H1 (cell line): ENCODE data around the gene CUTA.

ENCODE experiments used
- CHD2 ChIP-seq: IDR thresholded peaks from 2 replicates; pipeline ENCODE4 v1.6.1; 2012; ENCODE audit warnings: low read length, improper control_type of control experiment
- EP300 ChIP-seq, 2 experiments: IDR thresholded peaks; 1 replicate in 1 of 2; 2 replicates in 1 of 2; pipeline ENCODE4 v1.6.1; 2011 to 2012; ENCODE audit warnings: low read depth in 2 of 2, low read length in 2 of 2, mild to moderate bottlenecking in 2 of 2, borderline replicate concordance in 1 of 2, inconsistent platforms in 1 of 2, moderate library complexity in 1 of 2
- JUND ChIP-seq: IDR thresholded peaks from 2 replicates; pipeline ENCODE4 v1.6.1; 2011; ENCODE audit warnings: mild to moderate bottlenecking, improper control_type of control experiment, low read length
- RAD21 ChIP-seq, 2 experiments: IDR thresholded peaks in 1 of 2; conservative IDR thresholded peaks in 1 of 2; 2 replicates each; pipeline ENCODE4 v1.6.1; 2011; ENCODE audit warnings: low read depth in 2 of 2, low read length in 2 of 2, improper control_type of control experiment in 1 of 2, inconsistent platforms in 1 of 2, mild to moderate bottlenecking in 1 of 2, moderate library complexity in 1 of 2
- RNF2 ChIP-seq: fragments of 200-900, 300-1000 bp; sonication (generic); IDR thresholded peaks from 2 replicates; pipeline ENCODE4 v1.7.1; 2016; ENCODE audit warnings: borderline replicate concordance, low read depth, mild to moderate bottlenecking, antibody characterized with exemption, low read length; ENCODE audit not compliant: poor library complexity, severe bottlenecking; ENCODE audit errors: missing control alignments
- SP2 ChIP-seq: IDR thresholded peaks from 2 replicates; pipeline ENCODE4 v1.6.1; 2012; ENCODE audit warnings: mild to moderate bottlenecking, low read length, inconsistent platforms
- SRF ChIP-seq: IDR thresholded peaks from 2 replicates; pipeline ENCODE4 v1.6.1; 2011; ENCODE audit warnings: mild to moderate bottlenecking, low read depth, low read length, moderate library complexity
- TBP ChIP-seq: IDR thresholded peaks from 2 replicates; pipeline ENCODE4 v1.6.1; 2011; ENCODE audit warnings: low read depth, low read length, improper control_type of control experiment
- YY1 ChIP-seq: IDR thresholded peaks from 2 replicates; pipeline ENCODE4 v1.6.1; 2011; ENCODE audit warnings: low read depth, mild to moderate bottlenecking, low read length
- TF ChIP-seq, protein P1 (sequence below): IDR thresholded peaks from 2 replicates; pipeline ENCODE4 v1.6.1; 2011; ENCODE audit warnings: low read depth, mild to moderate bottlenecking, low read length; ENCODE audit not compliant: insufficient read depth
- TF ChIP-seq, protein P2 (sequence below), 3 experiments: IDR thresholded peaks; 1 replicate in 2 of 3; 2 replicates in 1 of 3; pipeline versions ENCODE4 v1.5.1 to v1.6.1; 2011; ENCODE audit warnings: low read length in 3 of 3, mild to moderate bottlenecking in 3 of 3, inconsistent platforms in 2 of 3, low read depth in 1 of 3, moderate library complexity in 1 of 3; ENCODE audit not compliant: insufficient read depth in 1 of 3; ENCODE audit errors: control extremely low read depth in 1 of 3
- TF ChIP-seq, protein P3 (sequence below): IDR thresholded peaks from 2 replicates; pipeline ENCODE4 v1.6.1; 2012; ENCODE audit warnings: inconsistent platforms

DNA sequence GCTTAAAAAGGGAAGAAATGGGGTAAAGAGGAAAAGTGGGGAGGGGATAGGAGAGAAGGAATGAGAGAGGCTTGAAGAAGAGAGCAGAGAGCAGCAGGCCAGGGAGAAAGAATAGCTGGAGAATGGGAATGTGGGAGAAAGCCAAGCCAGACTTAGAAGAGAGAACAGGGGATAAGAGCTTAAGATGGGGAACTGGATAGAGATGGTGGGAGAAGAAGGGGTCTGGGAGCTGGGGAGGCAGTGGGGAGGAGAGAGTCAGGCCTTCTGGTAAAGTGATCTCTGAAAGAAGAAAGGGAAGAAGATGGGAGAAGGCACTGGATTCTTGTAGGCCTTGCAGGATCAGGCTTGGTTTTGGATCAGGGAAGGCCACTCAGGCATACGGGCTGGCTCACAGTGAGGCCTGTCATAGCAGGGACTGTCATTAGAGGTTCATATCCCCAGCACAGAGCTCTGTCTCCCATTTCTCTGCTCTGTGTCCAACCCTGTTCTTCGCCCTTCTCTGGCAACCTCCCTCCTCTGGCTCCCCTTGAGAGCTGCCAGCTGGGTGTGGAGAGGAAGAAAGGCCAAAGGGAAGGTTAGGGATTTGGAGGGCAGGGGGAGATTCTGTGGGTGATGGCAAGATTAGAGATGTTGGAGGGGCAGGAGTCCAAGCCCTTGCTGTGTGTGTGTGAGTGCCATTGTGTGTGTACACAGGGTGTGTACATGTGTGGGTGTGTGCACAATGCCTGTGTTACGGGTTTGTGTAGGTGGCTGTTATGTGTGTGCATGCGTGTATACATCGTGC is 11.3 kb upstream of the CUTA start:
- TF ChIP-seq EP300 (IDR thresholded peaks at IDR 0.05; ENCODE audit: borderline replicate concordance in 1 of 2, low read depth in 2 of 2, low read length in 2 of 2) (no peak), SP2 (no peak), CHD2 (no peak), RNF2 (no peak), RAD21 (IDR thresholded peaks at IDR 0.05 in 1 of 2, conservative IDR thresholded peaks at IDR 0.05 in 1 of 2; ENCODE audit: low read depth in 2 of 2, low read length in 2 of 2) (no peak), TBP (no peak), SRF (no peak), JUND (no peak), YY1 (no peak)
- TF ChIP-seq, protein P1, sequence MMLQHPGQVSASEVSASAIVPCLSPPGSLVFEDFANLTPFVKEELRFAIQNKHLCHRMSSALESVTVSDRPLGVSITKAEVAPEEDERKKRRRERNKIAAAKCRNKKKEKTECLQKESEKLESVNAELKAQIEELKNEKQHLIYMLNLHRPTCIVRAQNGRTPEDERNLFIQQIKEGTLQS = no peak
- TF ChIP-seq, protein P2, sequence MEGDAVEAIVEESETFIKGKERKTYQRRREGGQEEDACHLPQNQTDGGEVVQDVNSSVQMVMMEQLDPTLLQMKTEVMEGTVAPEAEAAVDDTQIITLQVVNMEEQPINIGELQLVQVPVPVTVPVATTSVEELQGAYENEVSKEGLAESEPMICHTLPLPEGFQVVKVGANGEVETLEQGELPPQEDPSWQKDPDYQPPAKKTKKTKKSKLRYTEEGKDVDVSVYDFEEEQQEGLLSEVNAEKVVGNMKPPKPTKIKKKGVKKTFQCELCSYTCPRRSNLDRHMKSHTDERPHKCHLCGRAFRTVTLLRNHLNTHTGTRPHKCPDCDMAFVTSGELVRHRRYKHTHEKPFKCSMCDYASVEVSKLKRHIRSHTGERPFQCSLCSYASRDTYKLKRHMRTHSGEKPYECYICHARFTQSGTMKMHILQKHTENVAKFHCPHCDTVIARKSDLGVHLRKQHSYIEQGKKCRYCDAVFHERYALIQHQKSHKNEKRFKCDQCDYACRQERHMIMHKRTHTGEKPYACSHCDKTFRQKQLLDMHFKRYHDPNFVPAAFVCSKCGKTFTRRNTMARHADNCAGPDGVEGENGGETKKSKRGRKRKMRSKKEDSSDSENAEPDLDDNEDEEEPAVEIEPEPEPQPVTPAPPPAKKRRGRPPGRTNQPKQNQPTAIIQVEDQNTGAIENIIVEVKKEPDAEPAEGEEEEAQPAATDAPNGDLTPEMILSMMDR (IDR thresholded peaks at IDR 0.05; ENCODE audit: control extremely low read depth in 1 of 3, insufficient read depth in 1 of 3, low read depth in 1 of 3, low read length in 3 of 3) = no peak
- TF ChIP-seq, protein P3, sequence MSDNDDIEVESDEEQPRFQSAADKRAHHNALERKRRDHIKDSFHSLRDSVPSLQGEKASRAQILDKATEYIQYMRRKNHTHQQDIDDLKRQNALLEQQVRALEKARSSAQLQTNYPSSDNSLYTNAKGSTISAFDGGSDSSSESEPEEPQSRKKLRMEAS = no peak
